SK-N-MC (cell line): Measurements from ENCODE around the gene PLVAP.

ENCODE experiments used
- DNase-seq: peaks from one replicate; pipeline ENCODE4 v3.0.0-alpha.2; 2011; ENCODE audit warnings: low read depth, low spot score
- H3K27ac ChIP-seq: fragments of 200-600 bp; sonication (generic); 2 replicates; pipeline ENCODE4 v1.5.1; 2016; ENCODE audit warnings: mixed run types
- H3K36me3 ChIP-seq: fragments of 200-600 bp; sonication (generic); 2 replicates; pipeline ENCODE4 v1.6.1; 2017; ENCODE audit warnings: antibody characterized with exemption, low read length, mixed read lengths; ENCODE audit not compliant: insufficient read depth
- H3K4me3 ChIP-seq: fragments of 200-600 bp; sonication (generic); 2 replicates; pipeline ENCODE4 v1.5.1; 2016
- H3K9ac ChIP-seq: fragments of 200-600 bp; sonication (generic); 2 replicates; pipeline ENCODE4 v1.8.0; 2017; ENCODE audit warnings: mixed run types, mixed read lengths; ENCODE audit not compliant: insufficient read length
- H3K9me3 ChIP-seq: fragments of 200-600 bp; sonication (generic); 2 replicates; pipeline ENCODE4 v1.6.1; 2017; ENCODE audit warnings: low read depth, mild to moderate bottlenecking, antibody characterized with exemption, low read length, moderate library complexity, mixed read lengths
- EZH2 ChIP-seq: fragments of 200-600 bp; sonication (generic); IDR thresholded peaks from one replicate; pipeline ENCODE4 v1.6.1; 2017; ENCODE audit warnings: antibody characterized with exemption
- FOXP2 ChIP-seq: optimal IDR thresholded peaks from 2 replicates; pipeline ENCODE3; 2011; ENCODE audit warnings: mild to moderate bottlenecking, moderate library complexity; ENCODE audit not compliant: insufficient read depth; ENCODE audit errors: extremely low read length, control extremely low read depth
- POLR2AphosphoS5 ChIP-seq: IDR thresholded peaks from 2 replicates; pipeline ENCODE4 v1.6.1; 2012; ENCODE audit warnings: mild to moderate bottlenecking, low read depth, low read length, borderline replicate concordance

Gene PLVAP

GRCh38 chr19:17334414-17335409 is 42.4 kb downstream of the PLVAP start, which contains the start of gene ANO8:
Gene ANO8 (minus strand): TSS chr19:17334855. CDS start chr19:17334670, 185 bp downstream.
- TF ChIP-seq FOXP2 (peak; percentile 77), POLR2AphosphoS5 (peak; percentile 63; the same call in 1 of the 2 replicates), EZH2 (no peak)
- Histone ChIP-seq H3K4me3 (peak within 1 kb of the TSS; percentile 91), H3K9me3 (no peaks in the 10 kb centered on the region), H3K36me3 (peaks cover 5% of the 10 kb centered on the region), H3K9ac (peak within 1 kb of the TSS; percentile 87), H3K27ac (peak within 1 kb of the TSS; percentile 7; the same call in 1 of the 2 replicates)
- DNase-seq: peak; percentile 92

GRCh38 chr19:17333611-17334413 is 43.3 kb downstream of the PLVAP start:
- peak; percentile 30 for DNase-seq
- Histone ChIP-seq H3K4me3 (peak overlapping the region; percentile 91), H3K9me3 (no peaks in the 10 kb centered on the region), H3K36me3 (peaks cover 5% of the 10 kb centered on the region), H3K9ac (peak overlapping the region; percentile 87), H3K27ac (no peak overlapping the region)
- no peak for TF ChIP-seq FOXP2
- TF ChIP-seq POLR2AphosphoS5: peak; percentile 37; the same call in 1 of the 2 replicates

- no peak overlapping the region for H3K27ac ChIP-seq
- no peak for DNase-seq
Measured at GRCh38 chr19:17332677-17333581, 44.2 kb downstream of the PLVAP start.

GRCh38 chr19:17332360-17332676 is 44.8 kb downstream of the PLVAP start:
- TF ChIP-seq POLR2AphosphoS5 (no peak), EZH2 (no peak), FOXP2 (no peak)
- no peak overlapping the region for H3K27ac ChIP-seq

More at GRCh38 chr19:17332677-17333581, 44.2 kb downstream of the PLVAP start:
- TF ChIP-seq EZH2: no peak
- no peak for TF ChIP-seq FOXP2
- no peak for TF ChIP-seq POLR2AphosphoS5
- peaks cover 5% of the 10 kb centered on the region for H3K36me3 ChIP-seq
- no peaks in the 10 kb centered on the region for H3K9me3 ChIP-seq
- H3K4me3 ChIP-seq: no peak overlapping the region
- H3K9ac ChIP-seq: no peak overlapping the region

GRCh38 chr19:17331045-17331558 is 46.0 kb downstream of the PLVAP start:
- Histone ChIP-seq H3K9me3 (no peaks in the 10 kb centered on the region), H3K4me3 (no peak overlapping the region), H3K9ac (no peak overlapping the region), H3K36me3 (peaks cover 5% of the 10 kb centered on the region), H3K27ac (no peak overlapping the region)
- TF ChIP-seq EZH2: no peak
- no peak for TF ChIP-seq POLR2AphosphoS5
- TF ChIP-seq FOXP2: no peak
- no peak for DNase-seq

More at GRCh38 chr19:17332360-17332676, 44.8 kb downstream of the PLVAP start:
- Histone ChIP-seq H3K9ac (no peak overlapping the region), H3K36me3 (peaks cover 5% of the 10 kb centered on the region), H3K9me3 (no peaks in the 10 kb centered on the region), H3K4me3 (no peak overlapping the region)
- no peak for DNase-seq

- no peak for DNase-seq
- H3K4me3 ChIP-seq: no peak overlapping the region
- TF ChIP-seq EZH2 (no peak), POLR2AphosphoS5 (no peak), FOXP2 (no peak)
- H3K9ac ChIP-seq: no peak overlapping the region
- peaks cover 5% of the 10 kb centered on the region for H3K36me3 ChIP-seq
- no peak overlapping the region for H3K27ac ChIP-seq
- H3K9me3 ChIP-seq: no peaks in the 10 kb centered on the region
Measured at GRCh38 chr19:17330262-17331044, 46.7 kb downstream of the PLVAP start.
